HG03066 (cell line): ENCODE data around the gene GRHL1.

Experiments used
- ATAC-seq: cut with Tn5 transposase; IDR thresholded peaks from one replicate; pipeline ENCODE4 v1.9.1; 2021; ENCODE audit warnings: low read depth; ENCODE audit not compliant: unreplicated experiment

Gene GRHL1

DNA sequence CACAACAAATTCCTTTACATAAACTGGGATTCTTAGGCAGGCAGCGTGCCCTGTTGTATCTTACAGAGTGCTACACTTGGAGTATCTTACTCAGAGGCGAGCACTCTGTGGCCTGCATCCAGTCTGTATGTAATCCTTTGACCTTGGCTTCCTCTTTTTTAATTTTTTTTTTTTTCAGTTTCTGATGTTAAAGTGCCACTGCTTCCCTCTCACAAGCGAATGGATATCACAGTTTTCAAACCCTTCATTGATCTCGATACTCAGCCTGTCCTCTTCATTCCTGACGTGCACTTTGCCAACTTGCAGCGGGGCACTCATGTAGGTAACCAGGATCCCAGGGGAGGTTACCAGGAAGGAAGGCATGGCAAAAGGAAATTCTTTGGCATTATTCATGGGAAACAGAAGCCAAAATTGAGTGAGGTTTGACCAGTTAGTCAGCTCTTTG, 40.4 kb downstream of the GRHL1 start:
- no peak for ATAC-seq

- no peak for ATAC-seq
These were observed 41.1 kb downstream of the GRHL1 start for GRCh38 chr2:9992427-9993187.

GRCh38 chr2:9993488-9994165, 42.1 kb downstream of the GRHL1 start:
- no peak for ATAC-seq

DNA sequence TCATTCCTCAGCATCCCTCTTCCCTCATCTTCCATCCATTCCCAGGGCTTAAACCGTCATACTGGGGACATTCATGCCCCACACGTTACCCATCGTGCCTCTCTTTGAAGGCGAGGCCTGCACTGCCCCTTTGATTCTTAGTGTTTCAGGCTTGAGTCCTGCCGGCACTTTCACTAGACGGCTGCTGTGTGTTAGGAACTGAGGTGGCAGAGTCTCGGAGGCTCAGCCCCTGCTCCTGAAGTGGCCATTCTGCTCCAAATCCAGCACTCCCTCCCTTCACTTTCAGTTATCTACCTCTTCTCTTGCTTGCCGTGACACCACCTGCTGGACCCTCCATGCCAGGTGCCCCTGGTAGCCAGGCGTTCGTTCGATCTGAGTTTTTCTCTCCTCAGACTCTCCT, 43.0 kb downstream of the GRHL1 start:
- no peak for ATAC-seq

DNA sequence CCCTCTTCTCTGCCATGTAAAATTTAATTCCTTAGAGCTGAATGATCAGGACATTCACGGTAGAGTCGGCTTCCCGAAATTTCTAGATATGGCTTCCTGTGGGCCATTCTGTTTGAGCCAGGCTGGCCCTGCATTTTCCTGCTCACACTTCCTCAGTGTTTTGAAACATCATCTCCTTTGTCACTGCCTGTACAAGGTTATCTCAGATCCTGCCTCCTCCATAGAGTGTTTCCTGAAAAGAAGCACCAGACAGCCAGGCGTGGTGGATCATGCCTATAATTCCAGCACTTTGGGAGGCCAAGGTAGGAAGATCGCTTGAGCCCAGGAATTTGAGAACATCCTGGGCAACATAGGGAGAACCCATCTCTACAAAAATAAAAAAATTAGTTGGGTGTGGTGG, 43.6 kb downstream of the GRHL1 start:
- no peak for ATAC-seq

GRCh38 chr2:9996321-9996720, 44.8 kb downstream of the GRHL1 start:
- ATAC-seq = no peak

- no peak for ATAC-seq
These were observed 46.4 kb downstream of the GRHL1 start for GRCh38 chr2:9997936-9998335.

- ATAC-seq = no peak
These were observed 47.6 kb downstream of the GRHL1 start for GRCh38 chr2:9998916-9999654.

GRCh38 chr2:9999693-10000092, 48.2 kb downstream of the GRHL1 start:
- ATAC-seq = no peak

DNA sequence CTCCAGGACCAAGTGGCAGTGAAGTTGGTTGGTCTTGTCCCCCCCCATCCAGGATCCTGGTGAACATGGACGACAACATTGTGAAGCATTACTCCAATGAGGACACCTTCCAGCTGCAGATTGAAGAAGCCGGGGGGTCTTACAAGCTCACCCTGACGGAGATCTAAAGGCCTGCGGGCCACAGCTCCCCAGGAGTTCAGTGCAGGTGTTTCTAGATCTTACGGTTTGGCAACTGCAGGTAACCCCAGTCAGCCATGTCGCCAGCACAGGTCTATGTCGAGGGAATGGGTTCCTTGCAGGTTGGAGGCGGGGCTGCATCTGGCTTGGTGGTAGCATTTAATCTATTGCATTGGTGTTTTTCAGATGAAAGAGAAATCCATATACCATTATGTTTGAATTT, 49.0 kb downstream of the GRHL1 start:
- ATAC-seq = no peak

DNA sequence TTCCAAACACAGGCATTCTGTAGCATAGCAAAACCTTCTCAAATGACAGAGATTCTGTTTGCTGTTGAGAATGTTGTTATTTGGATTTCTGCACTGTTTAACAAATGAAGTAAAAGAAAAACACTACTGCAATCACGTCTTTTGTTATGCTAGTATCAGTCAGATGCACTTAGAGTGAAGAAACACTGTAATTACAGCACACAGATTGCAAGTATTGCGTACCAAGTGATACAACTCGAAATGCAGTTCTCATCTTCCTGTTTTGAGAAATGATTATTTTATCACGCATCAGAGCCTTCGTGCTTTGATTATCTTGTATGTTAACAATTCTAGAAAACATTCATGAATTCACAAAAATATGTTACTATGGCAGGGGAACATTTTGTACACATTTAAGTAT, 50.1 kb downstream of the GRHL1 start:
- ATAC-seq = no peak

DNA sequence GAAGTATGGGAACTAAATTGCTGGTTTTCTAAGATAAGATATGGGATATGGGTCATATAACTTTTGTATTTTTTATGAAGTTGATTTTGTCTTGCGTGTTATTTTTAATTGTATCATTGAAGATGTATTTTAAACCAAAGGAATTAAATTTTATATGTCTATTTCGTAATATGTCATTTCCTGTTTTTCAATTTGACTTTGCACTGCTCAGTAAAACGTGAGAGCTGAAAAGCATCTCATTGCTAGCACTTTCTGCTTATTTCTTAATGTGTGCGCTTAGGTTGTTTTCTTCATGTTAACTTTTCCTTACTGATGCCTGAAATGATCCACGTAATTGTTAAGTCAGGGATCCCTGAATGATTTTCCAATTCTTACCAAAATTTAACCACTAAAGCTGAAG, 50.6 kb downstream of the GRHL1 start:
- no peak for ATAC-seq

DNA sequence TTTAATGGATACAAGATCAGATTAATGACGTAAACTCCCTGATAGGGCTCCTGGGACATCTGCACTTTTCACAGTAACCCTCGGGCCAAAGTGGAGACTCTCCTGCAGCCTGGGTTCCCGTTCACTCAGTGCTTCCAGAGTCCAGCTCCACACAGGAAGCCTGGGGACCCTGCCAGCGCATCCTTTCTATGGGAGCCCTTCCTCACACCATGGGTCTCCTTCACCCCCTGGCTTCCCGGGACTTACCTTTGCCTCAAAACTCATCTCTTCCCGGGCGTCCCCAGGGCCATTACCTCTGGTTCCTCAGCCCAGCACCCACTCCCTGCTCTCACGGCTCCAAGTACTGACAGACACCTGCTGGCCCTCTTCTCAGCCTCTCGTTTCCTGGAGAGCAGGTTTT, 51.2 kb downstream of the GRHL1 start:
- no peak for ATAC-seq

GRCh38 chr2:10003206-10004125, 52.0 kb downstream of the GRHL1 start:
- ATAC-seq = no peak

GRCh38 chr2:10004401-10004800, 52.9 kb downstream of the GRHL1 start:
- ATAC-seq = no peak

DNA sequence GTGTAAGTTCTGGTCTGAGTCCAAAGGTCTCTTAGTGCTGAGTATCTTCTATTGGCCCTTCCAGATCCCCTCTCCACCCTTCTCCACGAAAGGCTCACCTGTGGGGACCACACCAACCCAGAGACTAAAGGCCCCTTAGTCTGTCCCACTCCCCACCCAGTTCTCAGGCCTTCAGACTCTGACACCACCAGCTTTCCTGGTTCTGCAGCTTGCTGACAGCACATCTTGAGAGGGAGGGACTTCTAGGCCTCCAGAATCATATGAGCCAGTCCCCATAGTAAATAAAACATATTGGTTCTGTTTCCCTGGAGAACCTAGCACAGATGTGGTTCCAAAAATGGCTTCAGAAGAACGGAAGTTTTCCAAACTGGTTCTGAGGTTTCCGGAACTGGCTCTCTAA, 53.3 kb downstream of the GRHL1 start:
- no peak for ATAC-seq

- ATAC-seq = no peak
These were observed 54.2 kb downstream of the GRHL1 start for GRCh38 chr2:10005461-10006235.

- ATAC-seq = no peak
These were observed 55.0 kb downstream of the GRHL1 start for GRCh38 chr2:10006236-10007161.

DNA sequence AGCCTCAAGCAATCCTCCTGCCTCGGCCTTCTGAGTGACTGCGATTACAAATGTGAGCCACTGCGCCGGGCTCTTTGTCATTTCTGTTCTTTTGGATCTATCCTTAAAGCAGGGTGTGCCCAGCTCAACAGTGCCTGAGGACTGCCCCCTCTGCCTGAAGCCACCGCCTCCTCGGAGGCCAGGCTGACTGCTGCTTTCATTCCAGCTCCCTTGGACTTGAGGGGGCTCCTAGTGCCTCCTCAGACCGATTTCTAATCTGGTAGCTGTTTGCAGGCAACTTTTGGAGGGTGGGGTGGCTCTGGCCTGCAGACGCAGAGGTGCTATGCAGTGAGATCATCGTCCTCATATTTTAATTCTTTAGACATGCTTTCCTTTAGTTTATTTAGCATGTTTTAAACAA, 55.9 kb downstream of the GRHL1 start:
- no peak for ATAC-seq
